ENCODE results near the gene ZNF664. TPM values are rescaled to one million over a fixed set of nuclear protein-coding genes. Genes with fewer than 3 reads are reported as not detected.

The ZNF664 gene
- total and polyA plus RNA-seq, 10 of the 15 experiments (the other 5 are each of a cell fraction or from before 2014, with no cell fraction given): 1.8 to 65.6 (median 30.8) TPM

DNA sequence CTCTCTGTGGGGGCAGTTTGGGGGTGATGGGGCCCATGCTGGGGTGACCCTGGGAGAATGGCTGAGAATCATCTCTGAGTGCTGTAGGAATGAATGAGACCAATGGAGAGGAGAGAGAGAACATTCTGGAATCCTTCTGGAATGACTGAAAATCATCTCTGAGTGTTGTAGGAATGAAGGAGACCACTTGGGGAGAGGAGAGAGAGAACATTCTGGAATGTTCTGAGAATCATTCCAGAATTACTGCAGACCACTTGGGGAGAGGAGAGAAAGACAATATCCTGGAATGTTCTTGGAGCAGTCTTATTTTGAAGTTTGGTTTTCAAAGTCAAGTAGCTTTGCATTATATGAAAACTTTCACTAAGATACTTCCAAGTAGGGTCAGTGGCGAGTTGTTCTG lies 64.3 kb downstream of the ZNF664 start:
- WGBS (ENCODE audit: insufficient coverage, insufficient replicate concordance, low lambda C conversion rate, missing lambda C conversion rate): 80% methylated on average over 1 of the region's 1 CpG
- intact Hi-C loops (cut with micrococcal nuclease; ENCODE audit: unreplicated experiment) (loop anchor here (5.0 to 10.0 kb wide), 2 partner anchors 357 to 865 kb away; no protein-coding TSS in a partner anchor), in situ Hi-C loops (cut with MboI) (loop anchor here (10.0 kb wide), 1 partner anchor 867 kb away; no protein-coding TSS in a partner anchor)
- TF ChIP-seq, protein P1, sequence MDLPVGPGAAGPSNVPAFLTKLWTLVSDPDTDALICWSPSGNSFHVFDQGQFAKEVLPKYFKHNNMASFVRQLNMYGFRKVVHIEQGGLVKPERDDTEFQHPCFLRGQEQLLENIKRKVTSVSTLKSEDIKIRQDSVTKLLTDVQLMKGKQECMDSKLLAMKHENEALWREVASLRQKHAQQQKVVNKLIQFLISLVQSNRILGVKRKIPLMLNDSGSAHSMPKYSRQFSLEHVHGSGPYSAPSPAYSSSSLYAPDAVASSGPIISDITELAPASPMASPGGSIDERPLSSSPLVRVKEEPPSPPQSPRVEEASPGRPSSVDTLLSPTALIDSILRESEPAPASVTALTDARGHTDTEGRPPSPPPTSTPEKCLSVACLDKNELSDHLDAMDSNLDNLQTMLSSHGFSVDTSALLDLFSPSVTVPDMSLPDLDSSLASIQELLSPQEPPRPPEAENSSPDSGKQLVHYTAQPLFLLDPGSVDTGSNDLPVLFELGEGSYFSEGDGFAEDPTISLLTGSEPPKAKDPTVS (IDR thresholded peaks at IDR 0.05; ENCODE audit: low read depth, low read length): peak; percentile 80; the same call in 1 of the 2 replicates
- TF ChIP-seq ZSCAN29 (IDR thresholded peaks at IDR 0.05): no peak
- no peak overlapping the region for H3K4me2 ChIP-seq (ENCODE audit: control insufficient read depth, insufficient read depth)
- no peak overlapping the region for H3K9ac ChIP-seq (ENCODE audit: control insufficient read depth, insufficient read depth, low read length)
- H4K20me1 ChIP-seq (ENCODE audit: control insufficient read depth, insufficient read depth): no peaks in the 10 kb centered on the region
- DNase-seq (ENCODE audit: low read depth, low spot score) (no peak), ATAC-seq (no peak), FAIRE-seq (no peak)
- RAD21 ChIA-PET (ENCODE audit: unreplicated experiment): interaction anchor here (0.5 to 2.8 kb wide), 5 partner anchors 234 to 733 kb away, joined by 3 to 24 read pairs (median 7); no protein-coding TSS in a partner anchor
- no peaks in the 10 kb centered on the region for H3K27me3 ChIP-seq (replicated peaks in 1 of 2; ENCODE audit: control insufficient read depth in 2 of 2, insufficient read depth in 2 of 2, low read length in 1 of 2)
- no TSS peak for BruUV-seq (replicated peaks)
- H3K4me1 ChIP-seq (ENCODE audit: control insufficient read depth, insufficient read depth, low read length): no peaks in the 10 kb centered on the region
- H3K79me2 ChIP-seq (ENCODE audit: control insufficient read depth, insufficient read depth, low read length): no peaks in the 10 kb centered on the region
- no peaks in the 10 kb centered on the region for H3K36me3 ChIP-seq (ENCODE audit: control insufficient read depth in 2 of 2, insufficient read depth in 2 of 2, low read length in 1 of 2)
- H2AFZ ChIP-seq (ENCODE audit: control insufficient read depth, low read depth, low read length): no peak overlapping the region
- no peak overlapping the region for H3K27ac ChIP-seq (ENCODE audit: control insufficient read depth, insufficient read depth)
- POLR2A ChIA-PET: interaction anchor here (0.6 kb wide), 1 partner anchor 737 kb away, joined by 4 read pairs; no protein-coding TSS in a partner anchor
- SMC1A ChIA-PET (ENCODE audit: uncharacterized antibody, unreplicated experiment): interaction anchor here (0.6 to 3.2 kb wide), 6 partner anchors 16 to 881 kb away, joined by 3 to 37 read pairs (median 4); no protein-coding TSS in a partner anchor
- no peak overlapping the region for H3K4me3 ChIP-seq
- H3K9me3 ChIP-seq (replicated peaks; ENCODE audit: control insufficient read depth, insufficient read depth, low read length): no peaks in the 10 kb centered on the region
- CTCF ChIA-PET: interaction anchor here (0.6 to 7.7 kb wide), 18 partner anchors 12 to 869 kb away, joined by 3 to 116 read pairs (median 4); no protein-coding TSS in a partner anchor

- no peaks in the 10 kb centered on the region for H3K36me3 ChIP-seq (ENCODE audit: control insufficient read depth in 2 of 2, insufficient read depth in 2 of 2, low read length in 1 of 2)
- ATAC-seq (peak; percentile 45; the same call in 2 of the 3 replicates), DNase-seq (ENCODE audit: low read depth, low spot score) (no peak), FAIRE-seq (no peak)
- no peak overlapping the region for H2AFZ ChIP-seq (ENCODE audit: control insufficient read depth, low read depth, low read length)
- H4K20me1 ChIP-seq (ENCODE audit: control insufficient read depth, insufficient read depth): no peaks in the 10 kb centered on the region; the same call in 1 of the 2 replicates
- RAD21 ChIA-PET (ENCODE audit: unreplicated experiment): interaction anchor here (0.7 to 1.1 kb wide), 2 partner anchors 86 to 732 kb away, joined by 3 read pairs; no protein-coding TSS in a partner anchor
- SMC1A ChIA-PET (ENCODE audit: uncharacterized antibody, unreplicated experiment): interaction anchor here (0.7 to 1.5 kb wide), 7 partner anchors 14 to 732 kb away, joined by 3 to 6 read pairs (median 4); no protein-coding TSS in a partner anchor
- POLR2A ChIA-PET: interaction anchor here (0.8 kb wide), 1 partner anchor 27 kb away, joined by 3 read pairs; no protein-coding TSS in a partner anchor
- no peak overlapping the region for H3K4me2 ChIP-seq (ENCODE audit: control insufficient read depth, insufficient read depth)
- CTCF ChIA-PET: interaction anchor here (1.3 to 7.7 kb wide), 4 partner anchors 8 to 728 kb away, joined by 3 to 116 read pairs (median 21); no protein-coding TSS in a partner anchor
- in situ Hi-C loops (cut with MboI): loop anchor here (10.0 kb wide), 1 partner anchor 866 kb away; no protein-coding TSS in a partner anchor
- H3K27me3 ChIP-seq (replicated peaks in 1 of 2; ENCODE audit: control insufficient read depth in 2 of 2, insufficient read depth in 2 of 2, low read length in 1 of 2): no peaks in the 10 kb centered on the region
- no TSS peak for BruUV-seq (replicated peaks)
- H3K79me2 ChIP-seq (ENCODE audit: control insufficient read depth, insufficient read depth, low read length): no peaks in the 10 kb centered on the region
- TF ChIP-seq RUNX3 (IDR thresholded peaks at IDR 0.05; ENCODE audit: low read length) (0 out of 2 replicates have a peak, but pooled peaks have one; percentile 16), NR2C2 (IDR thresholded peaks at IDR 0.05; ENCODE audit: borderline replicate concordance, control insufficient read depth, insufficient read length, low read depth) (no peak)
- 29% methylated on average over 3 of the region's 3 CpGs for WGBS (ENCODE audit: insufficient coverage, insufficient replicate concordance, low lambda C conversion rate, missing lambda C conversion rate)
- H3K4me3 ChIP-seq: no peak overlapping the region
- H3K27ac ChIP-seq (ENCODE audit: control insufficient read depth, insufficient read depth): no peak overlapping the region
- no peaks in the 10 kb centered on the region for H3K4me1 ChIP-seq (ENCODE audit: control insufficient read depth, insufficient read depth, low read length)
- intact Hi-C loops (cut with micrococcal nuclease; ENCODE audit: unreplicated experiment): loop anchor here (5.0 to 10.0 kb wide), 2 partner anchors 356 to 863 kb away; no protein-coding TSS in a partner anchor
- H3K9me3 ChIP-seq (replicated peaks; ENCODE audit: control insufficient read depth, insufficient read depth, low read length): no peaks in the 10 kb centered on the region
- no peak overlapping the region for H3K9ac ChIP-seq (ENCODE audit: control insufficient read depth, insufficient read depth, low read length)
Measured at GRCh38 chr12:124039276-124039675, 66.3 kb downstream of the ZNF664 start.

All from GM12878 (cell line).